Small intestine (tissue), 7 donors: ENCODE results near the gene ASAP3. TPM values are rescaled to one million over a fixed set of nuclear protein-coding genes. Genes with fewer than 3 reads are reported as not detected.
A peak's percentile ranks its signal among the peaks of the same experiment; 100 is the strongest.

ENCODE experiments used
- DNase-seq, 2 donors: peaks; one replicate each; pipeline versions ENCODE4 v3.0.0 to v3.0.0-alpha.2; 2013
- FAIRE-seq: peaks from 2 replicates; lab custom pipeline; 2012; peaks lifted over from hg19 to GRCh38; lab: Jason Lieb, UNC
- H3K27ac ChIP-seq, 3 donors: one replicate each; pipeline ENCODE4 v1.5.1; 2013; ENCODE audit warnings: low read length in 2 of 3, mild to moderate bottlenecking in 2 of 3, control low read depth in 1 of 3, inconsistent platforms in 1 of 3, low read depth in 1 of 3, moderate library complexity in 1 of 3
- H3K27me3 ChIP-seq, 3 donors: one replicate each; pipeline ENCODE4 v1.6.1; 2013; ENCODE audit warnings: low read length in 3 of 3, inconsistent platforms in 1 of 3; ENCODE audit not compliant: control insufficient read depth in 3 of 3, insufficient read depth in 3 of 3
- H3K36me3 ChIP-seq, 3 donors: one replicate each; pipeline ENCODE4 v1.6.1; 2013; ENCODE audit warnings: low read length in 3 of 3, inconsistent platforms in 1 of 3, low read depth in 1 of 3, mild to moderate bottlenecking in 1 of 3, moderate library complexity in 1 of 3; ENCODE audit not compliant: control insufficient read depth in 3 of 3, insufficient read depth in 2 of 3
- H3K4me1 ChIP-seq, 3 donors: one replicate each; pipeline ENCODE4 v1.6.1; 2013; ENCODE audit warnings: low read length in 2 of 3, inconsistent platforms in 1 of 3, low read depth in 1 of 3, mild to moderate bottlenecking in 1 of 3, moderate library complexity in 1 of 3; ENCODE audit not compliant: control insufficient read depth in 3 of 3, insufficient read depth in 2 of 3
- H3K4me3 ChIP-seq, 3 donors: one replicate each; pipeline ENCODE4 v1.5.1; 2013; ENCODE audit warnings: low read length in 3 of 3, control low read depth in 1 of 3, inconsistent platforms in 1 of 3, low read depth in 1 of 3, mild to moderate bottlenecking in 1 of 3, moderate library complexity in 1 of 3
- H3K9me3 ChIP-seq, 2 donors: one replicate each; pipeline ENCODE4 v1.6.1; 2013; ENCODE audit warnings: low read depth in 1 of 2, low read length in 1 of 2; ENCODE audit not compliant: control insufficient read depth in 2 of 2, insufficient read depth in 1 of 2
- WGBS, 3 donors: extraction: QIAGEN DNeasy Blood & Tissue Kit; methylation state at CpG; one replicate each; pipeline ENCODE4 v1.1.7; 2013; 5-methylcytosine and 5-hydroxymethylcytosine counted together
- polyA plus RNA-seq, 4 donors: library from polyadenylated mRNA; stranded (reverse) in 3 of 4; unstranded in 1 of 4; fragments of 200-250 nt in 3 of 4; fragments of 120-200 nt in 1 of 4; gene quantifications; one replicate each; pipeline versions ENCODE4 v1.2.1 to v1.2.3, GENCODE V29; 2013
- donor health status: healthy with polysubstance abuse.
- donor health status: control.
- donor health status: control.
- donor health status: Bipolar disorder and iron deficiency.
- donor health status: healthy.

ASAP3 gene
- polyA plus RNA-seq, 4 donors: 1.9 to 14.6 (median 5.4) TPM

DNA sequence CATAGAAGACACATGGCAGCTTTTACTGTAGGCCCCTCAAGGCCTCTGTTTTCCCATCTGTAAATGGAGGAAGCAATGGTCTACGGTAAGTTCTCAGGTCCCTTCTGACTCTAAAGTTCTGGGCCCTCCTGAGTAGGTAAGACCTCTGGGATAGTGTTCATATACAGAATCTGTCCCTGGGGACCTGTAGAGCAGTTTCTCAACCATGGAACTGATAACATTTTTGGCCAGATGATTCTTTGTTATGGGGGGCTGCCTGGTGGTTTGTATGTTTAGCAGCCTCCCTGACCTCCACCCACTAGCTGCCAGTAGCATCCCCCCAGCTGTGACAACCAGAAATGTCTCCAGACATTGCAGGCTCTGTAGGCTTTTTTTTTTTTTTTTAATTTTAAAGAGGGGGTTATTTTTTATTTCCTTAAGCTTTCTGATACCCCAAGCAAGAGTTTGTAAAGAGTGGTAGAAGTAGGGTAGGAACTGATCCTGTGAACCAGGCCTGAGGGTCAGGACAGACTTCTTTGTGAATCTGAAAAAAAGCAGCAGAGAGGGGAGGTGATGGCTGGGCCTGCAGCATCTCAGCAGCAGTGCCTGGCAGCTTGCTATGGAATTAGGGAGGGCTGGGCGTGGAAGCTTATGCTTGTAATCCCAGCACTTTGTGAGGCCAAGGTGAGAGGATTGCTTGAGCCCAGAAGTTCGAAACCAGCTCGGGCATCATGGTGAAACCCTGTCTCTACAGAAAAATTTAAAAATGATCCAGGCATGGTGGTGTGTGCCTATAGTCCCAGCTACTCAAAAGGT is 39.2 kb downstream of the ASAP3 start:
- 89 to 93% (median 90%) methylated on average over 4 of the region's 4 CpGs for WGBS, 3 donors
- H3K27ac ChIP-seq: peak overlapping the region in 1 of 3 donors; percentile 35
- H3K27me3 ChIP-seq: no peaks in the 10 kb centered on the region
- H3K9me3 ChIP-seq: no peaks in the 10 kb centered on the region
- H3K4me1 ChIP-seq: no peaks in the 10 kb centered on the region
- no peak for DNase-seq
- H3K4me3 ChIP-seq: no peak overlapping the region
- FAIRE-seq: no peak
- peaks cover 0 to 17% (median 0%) of the 10 kb centered on the region in 3 donors for H3K36me3 ChIP-seq

DNA sequence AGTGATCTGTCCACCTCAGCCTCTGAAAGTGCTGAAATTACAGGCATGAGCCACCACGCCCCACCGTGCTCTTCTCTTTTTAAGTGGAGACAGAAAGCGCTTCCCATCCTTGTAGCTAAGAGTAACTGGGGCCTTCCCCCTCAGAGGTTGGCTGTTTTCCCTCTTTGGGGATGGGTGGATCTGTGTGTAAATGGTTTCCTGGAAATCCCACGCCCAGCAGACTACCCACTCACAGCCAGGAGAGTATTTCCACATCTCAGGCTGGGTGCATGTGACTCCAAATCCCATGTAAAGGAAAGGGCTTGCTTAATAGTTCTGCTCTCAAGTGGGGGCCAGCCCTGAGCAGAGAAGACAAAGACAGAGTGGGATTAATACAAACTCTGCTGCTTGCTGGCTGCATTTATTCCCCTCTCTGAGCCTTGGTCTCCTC is 39.9 kb downstream of the ASAP3 start:
- Histone ChIP-seq H3K9me3 (no peaks in the 10 kb centered on the region), H3K36me3 (peaks cover 0 to 19% (median 0%) of the 10 kb centered on the region in 3 donors), H3K4me3 (no peak overlapping the region), H3K27me3 (no peaks in the 10 kb centered on the region), H3K27ac (peak overlapping the region in 1 of 3 donors; percentile 35), H3K4me1 (no peaks in the 10 kb centered on the region)
- DNase-seq (peak in 1 of 2 donors; percentile 42), FAIRE-seq (no peak)
- 71 to 89% (median 77%) methylated on average over 4 of the region's 4 CpGs for WGBS, 3 donors

DNA sequence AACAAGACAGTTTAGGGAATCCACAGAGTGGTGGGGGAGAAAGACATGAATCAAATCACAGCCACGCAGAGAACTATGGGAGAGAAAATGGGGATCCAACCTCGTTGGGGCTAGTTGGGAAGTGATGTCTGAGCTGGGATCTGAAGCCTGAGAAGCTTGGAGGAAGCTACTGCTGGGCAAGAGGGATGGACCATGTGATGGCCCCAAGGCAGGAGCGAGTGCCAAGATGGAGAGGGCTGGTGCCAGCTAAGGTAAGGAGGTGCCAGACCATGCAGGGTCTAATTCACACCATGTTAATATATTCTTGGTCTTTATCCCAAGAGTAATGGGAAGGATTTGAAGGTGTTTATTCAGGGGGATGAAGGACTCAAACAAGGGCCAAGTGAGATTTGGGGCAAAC is 41.2 kb downstream of the ASAP3 start:
- 75 to 84% (median 83%) methylated on average over 3 of the region's 3 CpGs for WGBS, 3 donors
- DNase-seq (no peak), FAIRE-seq (no peak)
- H3K9me3 ChIP-seq: no peaks in the 10 kb centered on the region
- H3K27me3 ChIP-seq: no peaks in the 10 kb centered on the region
- no peaks in the 10 kb centered on the region for H3K4me1 ChIP-seq
- peaks cover 0 to 23% (median 0%) of the 10 kb centered on the region in 3 donors for H3K36me3 ChIP-seq
- no peak overlapping the region for H3K4me3 ChIP-seq
- H3K27ac ChIP-seq: no peak overlapping the region

DNA sequence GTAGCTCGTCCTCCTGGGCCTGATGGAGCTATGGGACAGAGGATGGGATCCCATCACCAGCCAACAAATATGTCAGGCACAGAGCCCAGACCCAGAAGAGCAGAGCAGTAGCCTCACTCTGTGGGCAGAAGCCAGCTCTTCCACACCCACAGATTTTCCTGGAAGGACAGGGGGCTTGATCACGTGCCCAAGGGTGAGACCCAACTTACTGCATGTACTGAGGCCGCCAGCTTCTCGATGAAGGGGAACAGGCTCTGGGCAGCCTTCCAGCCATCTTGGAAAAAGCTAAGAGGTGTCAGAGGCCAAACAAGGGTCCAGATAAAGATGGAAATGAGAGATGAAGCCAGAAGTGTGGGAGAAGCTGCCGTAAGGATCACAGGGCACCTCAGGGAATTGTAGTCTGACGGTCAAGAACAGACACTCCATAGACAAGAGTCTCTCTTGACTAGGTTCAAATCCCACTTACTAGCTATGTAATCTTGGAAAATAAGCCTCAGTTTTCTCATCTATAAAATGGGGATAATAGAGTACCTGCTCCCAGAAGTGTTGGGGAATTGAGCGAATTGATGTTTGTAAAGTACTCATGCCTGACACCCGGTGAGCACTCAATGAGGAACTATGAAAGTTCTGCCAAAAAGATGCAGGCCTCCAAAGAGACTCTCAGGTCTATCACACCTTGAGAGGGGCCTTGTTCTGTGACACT is 42.4 kb downstream of the ASAP3 start:
- Histone ChIP-seq H3K36me3 (peaks cover 0 to 28% (median 0%) of the 10 kb centered on the region in 3 donors), H3K9me3 (no peaks in the 10 kb centered on the region), H3K27ac (no peak overlapping the region), H3K4me3 (no peak overlapping the region), H3K27me3 (no peaks in the 10 kb centered on the region), H3K4me1 (peaks cover 0 to 8% (median 0%) of the 10 kb centered on the region in 3 donors)
- 83 to 87% (median 83%) methylated on average over 8 of the region's 8 CpGs for WGBS, 3 donors
- DNase-seq (no peak), FAIRE-seq (no peak)

DNA sequence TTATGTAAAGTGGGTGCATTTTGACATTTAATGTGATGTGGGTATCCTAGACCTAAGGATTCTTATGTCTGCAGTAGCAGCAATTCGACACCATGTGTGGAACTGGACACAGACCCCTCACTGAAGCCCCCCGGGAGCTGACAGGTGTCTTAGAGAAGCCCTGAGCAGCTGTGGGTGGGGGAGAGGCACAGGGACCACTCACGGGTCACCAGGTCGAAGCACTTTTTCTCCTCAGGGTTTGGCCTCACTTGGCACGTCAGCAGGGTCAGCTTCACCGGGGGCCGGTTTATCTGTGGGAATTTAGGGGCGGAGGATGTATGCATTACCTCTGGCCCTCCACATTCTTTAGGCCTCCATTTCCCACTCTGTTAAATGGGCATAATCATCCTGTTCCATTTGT is 45.4 kb downstream of the ASAP3 start:
- Histone ChIP-seq H3K36me3 (peaks cover 0 to 33% (median 0%) of the 10 kb centered on the region in 3 donors), H3K27ac (no peak overlapping the region), H3K9me3 (no peaks in the 10 kb centered on the region), H3K4me3 (no peak overlapping the region), H3K4me1 (peaks cover 0 to 15% (median 0%) of the 10 kb centered on the region in 3 donors), H3K27me3 (no peaks in the 10 kb centered on the region)
- DNase-seq: no peak
- 87 to 90% (median 87%) methylated on average over 7 to 8 of the region's 8 CpGs for WGBS, 3 donors
- no peak for FAIRE-seq

DNA sequence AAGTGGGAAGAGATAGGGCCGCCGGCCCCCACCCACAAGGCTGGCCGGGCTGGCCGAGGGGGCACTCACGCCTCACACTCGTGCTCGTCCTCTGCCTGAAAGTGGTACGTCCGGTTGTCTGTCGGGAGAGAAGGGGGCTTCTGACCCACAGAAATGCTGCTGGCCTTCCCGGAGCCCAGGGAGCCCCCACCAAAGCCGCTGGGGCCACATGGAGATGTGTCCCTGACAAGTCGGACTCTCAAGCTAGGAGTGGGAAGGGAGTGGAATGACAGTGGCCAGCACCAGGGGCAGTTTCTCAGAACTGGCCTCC is 46.7 kb downstream of the ASAP3 start:
- no peak for DNase-seq
- Histone ChIP-seq H3K9me3 (no peaks in the 10 kb centered on the region), H3K27ac (no peak overlapping the region), H3K4me3 (no peak overlapping the region), H3K27me3 (no peaks in the 10 kb centered on the region), H3K4me1 (peaks cover 0 to 15% (median 0%) of the 10 kb centered on the region in 3 donors), H3K36me3 (peaks cover 0 to 40% (median 0%) of the 10 kb centered on the region in 3 donors)
- WGBS, 3 donors: 84 to 90% (median 86%) methylated on average over 13 of the region's 13 CpGs
- FAIRE-seq: no peak

DNA sequence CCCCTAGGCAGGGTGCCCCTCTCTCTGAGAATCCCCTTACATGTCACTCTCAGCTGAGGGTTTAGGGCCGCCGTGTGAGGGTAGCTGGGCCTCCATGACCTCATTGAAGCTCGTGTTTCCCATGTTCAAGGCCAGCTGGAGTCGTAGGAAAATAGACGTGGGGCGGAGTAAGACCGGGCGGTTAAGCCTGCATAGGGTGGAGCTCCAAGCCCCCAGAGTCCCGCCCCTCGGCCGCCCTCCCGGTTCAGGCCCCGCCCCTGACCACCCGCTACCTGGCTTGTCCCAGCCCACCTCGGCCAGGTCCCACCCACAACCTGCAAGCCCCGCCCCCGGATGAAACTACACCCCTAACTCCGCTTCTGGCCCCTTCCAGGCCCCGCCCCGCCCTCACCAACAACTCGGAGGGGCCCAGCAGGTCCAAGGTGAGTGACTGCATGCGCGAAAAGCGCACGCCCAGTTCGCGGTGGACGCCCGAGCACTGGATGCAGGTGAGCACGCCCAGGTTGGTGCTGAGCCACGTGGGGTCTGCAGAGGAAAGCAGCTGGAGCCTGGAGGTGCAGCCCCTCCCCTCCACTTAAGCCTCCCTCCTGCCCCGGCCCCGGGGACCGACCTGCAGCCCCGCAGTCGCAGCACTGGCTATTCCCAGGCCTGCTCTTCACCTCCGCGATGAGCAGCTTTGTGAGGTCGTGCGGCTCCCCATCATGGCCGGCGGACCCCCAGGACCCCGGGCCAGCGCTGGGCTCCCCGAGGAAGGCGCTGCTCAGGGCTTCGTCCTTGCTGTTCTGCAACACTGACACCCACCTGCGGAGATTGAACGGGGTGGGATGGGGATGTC is 47.2 kb downstream of the ASAP3 start:
- peaks cover 0 to 15% (median 0%) of the 10 kb centered on the region in 3 donors for H3K4me1 ChIP-seq
- no peak for FAIRE-seq
- WGBS, 3 donors: 30 to 60% (median 50%) methylated on average over 46 to 49 of the region's 49 CpGs
- peak overlapping the region in 2 of 3 donors; percentile 8 to 13 for H3K4me3 ChIP-seq
- peaks cover 0 to 38% (median 0%) of the 10 kb centered on the region in 3 donors for H3K36me3 ChIP-seq
- H3K27me3 ChIP-seq: no peaks in the 10 kb centered on the region
- H3K27ac ChIP-seq: peak overlapping the region in 1 of 3 donors; percentile 57
- no peaks in the 10 kb centered on the region for H3K9me3 ChIP-seq
- DNase-seq: peak; percentile 80 to 93

DNA sequence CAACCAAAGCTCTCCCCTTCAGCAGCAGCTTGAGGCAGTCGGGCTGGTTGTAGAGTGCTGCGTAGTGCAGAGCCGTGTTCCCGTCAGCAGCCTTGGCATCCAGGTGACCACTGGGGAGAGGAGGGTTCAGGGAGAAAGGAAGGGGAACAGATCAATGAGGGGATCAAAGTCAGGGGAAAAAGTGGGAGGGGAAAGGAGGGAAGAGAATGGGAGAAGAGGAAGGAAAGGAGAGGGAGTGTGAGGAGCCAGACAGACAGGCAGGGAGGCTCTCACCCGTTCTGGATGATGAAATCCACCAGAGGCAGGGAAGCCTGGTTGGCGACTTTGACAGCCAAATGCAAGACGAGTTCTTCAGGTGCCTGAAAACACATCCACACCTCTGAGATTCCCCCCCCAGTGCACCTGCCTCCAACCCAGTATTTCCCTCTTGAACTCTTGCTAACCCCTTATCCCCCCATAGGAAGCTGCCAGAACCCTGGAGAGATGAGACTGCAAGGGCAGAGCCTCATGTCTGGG is 49.7 kb downstream of the ASAP3 start:
- FAIRE-seq (no peak), DNase-seq (no peak)
- Histone ChIP-seq H3K27ac (no peak overlapping the region), H3K4me1 (peaks cover 0 to 15% (median 0%) of the 10 kb centered on the region in 3 donors), H3K4me3 (no peak overlapping the region), H3K27me3 (no peaks in the 10 kb centered on the region), H3K9me3 (no peaks in the 10 kb centered on the region), H3K36me3 (peaks cover 0 to 56% (median 0%) of the 10 kb centered on the region in 3 donors)
- WGBS, 3 donors: 84 to 87% (median 85%) methylated on average over 7 of the region's 7 CpGs
